Prostate gland (tissue), 2 donors: Measurements from ENCODE around the gene OBSL1. TPM values are rescaled to one million over a fixed set of nuclear protein-coding genes. Genes with fewer than 3 reads are reported as not detected.

ENCODE experiments used
- DNase-seq: peaks from one replicate; pipeline ENCODE4 v3.0.0-alpha.2; 2019; ENCODE audit warnings: low spot score
- H3K27ac ChIP-seq, 2 donors: fragments of 200-600 bp; sonication (generic); 2 replicates each; pipeline ENCODE4 v1.5.1; 2017 to 2019
- H3K27me3 ChIP-seq: fragments of 200-600 bp; sonication (generic); replicated peaks from 2 replicates; pipeline ENCODE4 v1.5.1; 2019; ENCODE audit not compliant: insufficient read depth
- H3K36me3 ChIP-seq, 2 donors: fragments of 200-600 bp; sonication (generic); 1 replicate in 1 of 2; 2 replicates in 1 of 2; pipeline versions ENCODE4 v1.5.1 to v1.8.1; 2017 to 2019
- H3K4me1 ChIP-seq: fragments of 200-600 bp; sonication (generic); replicated peaks from 2 replicates; pipeline ENCODE4 v1.5.1; 2019
- H3K4me3 ChIP-seq, 2 donors: fragments of 200-600 bp; sonication (generic); 2 replicates each; pipeline ENCODE4 v1.5.1; 2017 to 2019
- H3K9me3 ChIP-seq: fragments of 200-600 bp; sonication (generic); 2 replicates; pipeline ENCODE4 v1.5.1; 2017
- CTCF ChIP-seq, 4 experiments: fragments of 200-600 bp in 2 of 4; fragments of 450-650 bp in 2 of 4; sonication (generic) in 2 of 4; IDR thresholded peaks; 1 replicate in 3 of 4; 2 replicates in 1 of 4; pipeline ENCODE4 v1.5.1; 2016 to 2019; ENCODE audit warnings: antibody characterized with exemption in 4 of 4, mild to moderate bottlenecking in 2 of 4, moderate library complexity in 2 of 4
- POLR2A ChIP-seq: fragments of 450-650 bp; IDR thresholded peaks from one replicate; pipeline ENCODE4 v1.6.1; 2016; ENCODE audit warnings: antibody characterized with exemption, mild to moderate bottlenecking
- POLR2AphosphoS5 ChIP-seq: sonication (generic); formaldehyde crosslinking; IDR thresholded peaks from one replicate; pipeline ENCODE4 v1.6.1; 2017; ENCODE audit warnings: antibody characterized with exemption
- WGBS: methylation state at CpG from one replicate; pipeline ENCODE4 v1.1.5; 2018; 5-methylcytosine and 5-hydroxymethylcytosine counted together
- intact Hi-C: fragments of 100-400 bp; cut with DNase I; formaldehyde crosslinking; loops from one replicate; pipeline ENCODE4 v1.14.2; 2022
- total RNA-seq, 2 donors: library from RNA; depleted of rRNA; stranded (reverse); fragments of >200 nt; gene quantifications; one replicate each; pipeline ENCODE4 v1.1.0, GENCODE V29; 2016

The OBSL1 gene
- total RNA-seq, 2 donors from 2014 or later: 142 to 330 TPM

- H3K36me3 ChIP-seq: peaks cover 0 to 3% of the 10 kb centered on the region in 2 donors
- TF ChIP-seq POLR2AphosphoS5 (no peak), POLR2A (no peak), CTCF (IDR thresholded peaks at IDR 0.05) (no peak)
- peaks cover 4% of the 10 kb centered on the region for H3K4me1 ChIP-seq
- no peak overlapping the region for H3K4me3 ChIP-seq
- intact Hi-C loops: no loop called here
- 91% methylated on average over 21 of the region's 21 CpGs for WGBS
- no peaks in the 10 kb centered on the region for H3K27me3 ChIP-seq
- H3K9me3 ChIP-seq: no peaks in the 10 kb centered on the region
- H3K27ac ChIP-seq: no peak overlapping the region
- DNase-seq: no peak
Measured at GRCh38 chr2:219557320-219557719, 14.0 kb downstream of the OBSL1 start.

- no peaks in the 10 kb centered on the region for H3K36me3 ChIP-seq
- no peak for DNase-seq
- intact Hi-C loops: no loop called here
- H3K9me3 ChIP-seq: no peaks in the 10 kb centered on the region
- 89% methylated on average over 19 of the region's 19 CpGs for WGBS
- H3K4me1 ChIP-seq: peaks cover 11% of the 10 kb centered on the region
- H3K27me3 ChIP-seq: no peaks in the 10 kb centered on the region
- TF ChIP-seq POLR2A (no peak), POLR2AphosphoS5 (no peak), CTCF (IDR thresholded peaks at IDR 0.05) (no peak)
- H3K27ac ChIP-seq: no peak overlapping the region
- no peak overlapping the region for H3K4me3 ChIP-seq
Measured at GRCh38 chr2:219556413-219556812, 14.9 kb downstream of the OBSL1 start.

- Histone ChIP-seq H3K9me3 (no peaks in the 10 kb centered on the region), H3K4me1 (peaks cover 11% of the 10 kb centered on the region), H3K27ac (no peak overlapping the region), H3K4me3 (no peak overlapping the region), H3K36me3 (no peaks in the 10 kb centered on the region), H3K27me3 (no peaks in the 10 kb centered on the region)
- intact Hi-C loops: no loop called here
- WGBS: 94% methylated on average over 20 of the region's 20 CpGs
- TF ChIP-seq CTCF (IDR thresholded peaks at IDR 0.05) (no peak), POLR2A (no peak), POLR2AphosphoS5 (no peak)
- no peak for DNase-seq
Measured at GRCh38 chr2:219555956-219556355, 15.4 kb downstream of the OBSL1 start.

GRCh38 chr2:219554350-219554749 is 17.0 kb downstream of the OBSL1 start:
- Histone ChIP-seq H3K27me3 (no peaks in the 10 kb centered on the region), H3K36me3 (no peaks in the 10 kb centered on the region), H3K27ac (no peak overlapping the region), H3K9me3 (no peaks in the 10 kb centered on the region), H3K4me1 (peaks cover 11% of the 10 kb centered on the region), H3K4me3 (no peak overlapping the region)
- 96% methylated on average over 15 of the region's 15 CpGs for WGBS
- intact Hi-C loops: no loop called here
- TF ChIP-seq POLR2AphosphoS5: no peak
- TF ChIP-seq POLR2A: no peak
- TF ChIP-seq CTCF (IDR thresholded peaks at IDR 0.05): no peak
- no peak for DNase-seq

GRCh38 chr2:219553463-219553963 is 17.8 kb downstream of the OBSL1 start:
- intact Hi-C loops: no loop called here
- Histone ChIP-seq H3K4me3 (no peak overlapping the region), H3K27me3 (no peaks in the 10 kb centered on the region), H3K4me1 (peaks cover 11% of the 10 kb centered on the region), H3K9me3 (no peaks in the 10 kb centered on the region), H3K27ac (no peak overlapping the region), H3K36me3 (no peaks in the 10 kb centered on the region)
- WGBS: 74% methylated on average over 12 of the region's 12 CpGs
- TF ChIP-seq CTCF (IDR thresholded peaks at IDR 0.05): no peak
- no peak for TF ChIP-seq POLR2A
- TF ChIP-seq POLR2AphosphoS5: no peak
- DNase-seq: no peak
